ENCODE results near the gene ID2.

DNA sequence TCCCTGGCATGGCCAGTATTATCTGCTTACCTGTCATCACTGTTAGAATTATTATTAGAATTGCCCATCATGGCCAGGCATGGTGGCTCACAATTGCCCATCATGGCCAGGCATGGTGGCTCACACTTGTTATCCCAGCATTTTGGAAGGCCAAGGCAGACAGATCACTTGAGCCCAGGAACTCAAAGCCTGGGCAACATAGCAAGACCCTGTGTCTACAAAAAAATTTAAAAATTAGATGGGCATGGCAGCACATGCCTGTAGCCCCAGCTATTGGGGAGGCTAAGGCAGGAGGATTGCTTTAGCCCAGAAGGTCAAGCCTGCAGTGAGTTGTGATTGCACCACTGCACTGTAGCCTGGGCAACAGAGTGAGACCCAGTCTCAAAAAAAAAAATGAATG, 27.4 kb upstream of the ID2 start:
- no peak for TF ChIP-seq CTCF (IDR thresholded peaks at IDR 0.05; ENCODE audit: insufficient read depth, low read depth, low read length)
- TF ChIP-seq EZH2 (IDR thresholded peaks at IDR 0.05; ENCODE audit: insufficient read depth, low read length): no peak
